Neural cell (in vitro differentiated cells): Measurements from ENCODE around the gene SLC25A13. TPM values are rescaled to one million over a fixed set of nuclear protein-coding genes. Genes with fewer than 3 reads are reported as not detected.

Source experiments
- H2AFZ ChIP-seq: fragments of 200-600, 300-800 bp; sonication (generic), shearing (Covaris generic); 2 replicates; pipeline ENCODE4 v1.6.0; 2014; ENCODE audit warnings: low read depth, mild to moderate bottlenecking, antibody characterized with exemption, low read length, moderate library complexity
- H3F3A ChIP-seq: fragments of 200-600 bp; shearing (Covaris generic); 2 replicates; pipeline ENCODE4 v1.6.1; 2016; ENCODE audit warnings: mild to moderate bottlenecking, moderate library complexity, mixed read lengths, antibody characterized with exemption, low read length; ENCODE audit not compliant: insufficient read depth, poor library complexity, severe bottlenecking
- H3K27ac ChIP-seq: fragments of 200-600, 300-800 bp; sonication (generic), shearing (Covaris generic); 2 replicates; pipeline ENCODE4 v1.5.1; 2014; ENCODE audit warnings: mild to moderate bottlenecking, low read length, moderate library complexity
- H3K27me3 ChIP-seq: fragments of 300-800, 200-600 bp; sonication (generic), shearing (Covaris generic); 2 replicates; pipeline ENCODE4 v1.6.0; 2014; ENCODE audit warnings: mild to moderate bottlenecking, low read depth, low read length, moderate library complexity; ENCODE audit not compliant: insufficient read depth
- H3K36me3 ChIP-seq: fragments of 300-800, 200-600 bp; sonication (generic), shearing (Covaris generic); 2 replicates; pipeline ENCODE4 v1.5.1; 2014; ENCODE audit warnings: mild to moderate bottlenecking, antibody characterized with exemption, low read length, moderate library complexity; ENCODE audit not compliant: insufficient read depth
- H3K4me2 ChIP-seq: fragments of 300-800, 200-600 bp; sonication (generic), shearing (Covaris generic); 2 replicates; pipeline ENCODE4 v1.6.0; 2014; ENCODE audit warnings: mild to moderate bottlenecking, low read length
- H3K4me3 ChIP-seq: fragments of 300-800, 200-600 bp; sonication (generic), shearing (Covaris generic); 2 replicates; pipeline ENCODE4 v1.5.1; 2014; ENCODE audit warnings: mild to moderate bottlenecking, low read length, moderate library complexity
- H3K79me2 ChIP-seq: fragments of 200-600 bp; shearing (Covaris generic); replicated peaks from 2 replicates; pipeline ENCODE4 v1.6.0; 2014; ENCODE audit warnings: mild to moderate bottlenecking, low read length, moderate library complexity; ENCODE audit not compliant: insufficient read depth
- H3K9ac ChIP-seq: fragments of 300-800, 200-600 bp; sonication (generic), shearing (Covaris generic); 2 replicates; pipeline ENCODE4 v1.6.1; 2016; ENCODE audit warnings: mild to moderate bottlenecking, low read length, mixed read lengths
- H3K9me2 ChIP-seq: fragments of 200-600 bp; shearing (Covaris generic); 2 replicates; pipeline ENCODE4 v1.6.1; 2016; ENCODE audit warnings: mild to moderate bottlenecking, low read length, mixed read lengths; ENCODE audit not compliant: insufficient read depth
- H3K9me3 ChIP-seq: fragments of 200-600, 300-800 bp; sonication (generic), shearing (Covaris generic); 2 replicates; pipeline ENCODE4 v1.6.1; 2016; ENCODE audit warnings: mild to moderate bottlenecking, mixed run types, low read length, moderate library complexity, mixed read lengths
- H4K20me1 ChIP-seq: fragments of 200-600 bp; shearing (Covaris generic); 2 replicates; pipeline ENCODE4 v1.6.1; 2016; ENCODE audit warnings: mild to moderate bottlenecking, mixed run types; ENCODE audit not compliant: insufficient read depth
- CTCF ChIP-seq: fragments of 450-650 bp; IDR thresholded peaks from 2 replicates; pipeline ENCODE4 v1.5.1; 2014; ENCODE audit warnings: antibody characterized with exemption, mild to moderate bottlenecking, moderate library complexity; ENCODE audit not compliant: poor library complexity, severe bottlenecking
- EP300 ChIP-seq: fragments of 450-650 bp; conservative IDR thresholded peaks from 2 replicates; pipeline ENCODE4 v1.6.1; 2014; ENCODE audit warnings: antibody characterized with exemption, mild to moderate bottlenecking, moderate library complexity; ENCODE audit not compliant: poor library complexity, severe bottlenecking
- EZH2 ChIP-seq: fragments of 200-600, 300-800 bp; shearing (Covaris generic), sonication (generic); IDR thresholded peaks from 2 replicates; pipeline ENCODE4 v1.6.1; 2014; ENCODE audit warnings: antibody characterized with exemption, low read length, borderline replicate concordance, mild to moderate bottlenecking; ENCODE audit not compliant: insufficient read depth, poor library complexity, severe bottlenecking
- MXI1 ChIP-seq: fragments of 450-650 bp; conservative IDR thresholded peaks from 2 replicates; pipeline ENCODE4 v1.6.1; 2014; ENCODE audit warnings: antibody characterized with exemption, mild to moderate bottlenecking; ENCODE audit not compliant: poor library complexity, severe bottlenecking
- POLR2AphosphoS5 ChIP-seq: IDR thresholded peaks from 2 replicates; pipeline ENCODE4 v1.6.1; 2012
- RAD21 ChIP-seq: fragments of 450-650 bp; conservative IDR thresholded peaks from 2 replicates; pipeline ENCODE4 v1.6.1; 2014; ENCODE audit warnings: antibody characterized with exemption, mild to moderate bottlenecking, moderate library complexity
- REST ChIP-seq: IDR thresholded peaks from 2 replicates; pipeline ENCODE4 v1.6.1; 2012; ENCODE audit warnings: borderline replicate concordance
- SMC3 ChIP-seq: fragments of 450-650 bp; conservative IDR thresholded peaks from 2 replicates; pipeline ENCODE4 v1.6.1; 2014; ENCODE audit warnings: antibody characterized with exemption, mild to moderate bottlenecking, moderate library complexity; ENCODE audit not compliant: poor library complexity
- TAF1 ChIP-seq: IDR thresholded peaks from 2 replicates; pipeline ENCODE4 v1.6.1; 2012; ENCODE audit warnings: low read depth
- polyA plus RNA-seq: library from polyadenylated mRNA; depleted of rRNA; stranded (reverse); fragments of >200 nt; gene quantifications from 2 replicates; pipeline ENCODE4 v1.2.3, GENCODE V29; 2014

SLC25A13 gene
- polyA plus RNA-seq, 1 donor from 2014 or later = 20.2 TPM

GRCh38 chr7:96221888-96222287 is 100.0 kb downstream of the SLC25A13 start:
- H3K9me3 ChIP-seq = no peaks in the 10 kb centered on the region
- H3F3A ChIP-seq = no peaks in the 10 kb centered on the region
- H2AFZ ChIP-seq = no peak overlapping the region
- H3K27ac ChIP-seq = no peak overlapping the region
- TF ChIP-seq CTCF (no peak), REST (no peak), EZH2 (no peak)
- H3K9ac ChIP-seq = no peak overlapping the region
- H3K79me2 ChIP-seq = no peaks in the 10 kb centered on the region
- H3K4me2 ChIP-seq = no peak overlapping the region
- H4K20me1 ChIP-seq = no peaks in the 10 kb centered on the region
- no peak overlapping the region for H3K4me3 ChIP-seq
- no peaks in the 10 kb centered on the region for H3K27me3 ChIP-seq
- no peaks in the 10 kb centered on the region for H3K9me2 ChIP-seq
- no peaks in the 10 kb centered on the region for H3K36me3 ChIP-seq

- H3K9ac ChIP-seq = no peak overlapping the region
- no peaks in the 10 kb centered on the region for H3K9me2 ChIP-seq
- H3K27ac ChIP-seq = no peak overlapping the region
- no peaks in the 10 kb centered on the region for H3K36me3 ChIP-seq
- TF ChIP-seq RAD21 = no peak
- TF ChIP-seq EZH2 = no peak
- no peak for TF ChIP-seq SMC3
- no peak for TF ChIP-seq TAF1
- no peak for TF ChIP-seq EP300
- no peak for TF ChIP-seq REST
- no peak for TF ChIP-seq CTCF
- TF ChIP-seq POLR2AphosphoS5 = no peak
- TF ChIP-seq MXI1 = no peak
- H3K9me3 ChIP-seq = no peaks in the 10 kb centered on the region
- no peak overlapping the region for H3K4me3 ChIP-seq
- H2AFZ ChIP-seq = no peak overlapping the region
- H3K4me2 ChIP-seq = no peak overlapping the region
- no peaks in the 10 kb centered on the region for H4K20me1 ChIP-seq
- H3K27me3 ChIP-seq = no peaks in the 10 kb centered on the region
- no peaks in the 10 kb centered on the region for H3F3A ChIP-seq
- no peaks in the 10 kb centered on the region for H3K79me2 ChIP-seq
Observed at GRCh38 chr7:96219378-96220130, 102.3 kb downstream of the SLC25A13 start.
